Measurements from ENCODE around the gene ART4.

ART4 gene

GRCh38 chr12:14846042-14846587 is 2.8 kb upstream of the ART4 start:
- ChIA-PET CTCF (interaction anchor here (0.6 to 7.4 kb wide), 18 partner anchors 9 to 377 kb away, joined by 3 to 85 read pairs (median 3); partner anchors contain the start of gene RERG), POLR2A (no interaction called here)
- DNase-seq (ENCODE audit: extremely low spot score): no peak
- TF ChIP-seq, protein P1, sequence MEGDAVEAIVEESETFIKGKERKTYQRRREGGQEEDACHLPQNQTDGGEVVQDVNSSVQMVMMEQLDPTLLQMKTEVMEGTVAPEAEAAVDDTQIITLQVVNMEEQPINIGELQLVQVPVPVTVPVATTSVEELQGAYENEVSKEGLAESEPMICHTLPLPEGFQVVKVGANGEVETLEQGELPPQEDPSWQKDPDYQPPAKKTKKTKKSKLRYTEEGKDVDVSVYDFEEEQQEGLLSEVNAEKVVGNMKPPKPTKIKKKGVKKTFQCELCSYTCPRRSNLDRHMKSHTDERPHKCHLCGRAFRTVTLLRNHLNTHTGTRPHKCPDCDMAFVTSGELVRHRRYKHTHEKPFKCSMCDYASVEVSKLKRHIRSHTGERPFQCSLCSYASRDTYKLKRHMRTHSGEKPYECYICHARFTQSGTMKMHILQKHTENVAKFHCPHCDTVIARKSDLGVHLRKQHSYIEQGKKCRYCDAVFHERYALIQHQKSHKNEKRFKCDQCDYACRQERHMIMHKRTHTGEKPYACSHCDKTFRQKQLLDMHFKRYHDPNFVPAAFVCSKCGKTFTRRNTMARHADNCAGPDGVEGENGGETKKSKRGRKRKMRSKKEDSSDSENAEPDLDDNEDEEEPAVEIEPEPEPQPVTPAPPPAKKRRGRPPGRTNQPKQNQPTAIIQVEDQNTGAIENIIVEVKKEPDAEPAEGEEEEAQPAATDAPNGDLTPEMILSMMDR (IDR thresholded peaks at IDR 0.05; ENCODE audit: control extremely low read depth, extremely low read depth, low read depth, missing control alignments): no peak

DNA sequence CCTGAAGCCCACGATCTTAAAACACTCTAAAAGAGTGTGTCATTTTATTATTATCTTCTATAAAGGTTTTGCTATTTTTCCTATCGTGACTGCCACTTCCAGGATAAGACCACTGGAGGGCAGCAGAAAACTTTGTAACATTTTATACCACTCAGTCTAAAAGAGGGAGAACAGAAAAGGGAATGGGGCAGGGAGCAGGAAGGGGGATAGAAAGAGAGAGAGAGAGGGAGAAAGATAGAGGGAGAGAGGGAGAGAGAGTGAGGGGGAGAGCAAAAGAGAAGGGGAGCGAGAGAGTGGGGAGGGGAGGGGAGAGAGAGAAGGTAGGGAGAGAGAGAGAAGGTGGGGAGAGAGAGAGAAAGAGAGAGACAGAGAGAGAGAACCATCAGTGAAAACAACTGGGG is 2.0 kb upstream of the ART4 start:
- CTCF ChIA-PET: interaction anchor here (0.6 to 7.4 kb wide), 18 partner anchors 8 to 378 kb away, joined by 3 to 85 read pairs (median 3); partner anchors contain the start of gene RERG

DNA sequence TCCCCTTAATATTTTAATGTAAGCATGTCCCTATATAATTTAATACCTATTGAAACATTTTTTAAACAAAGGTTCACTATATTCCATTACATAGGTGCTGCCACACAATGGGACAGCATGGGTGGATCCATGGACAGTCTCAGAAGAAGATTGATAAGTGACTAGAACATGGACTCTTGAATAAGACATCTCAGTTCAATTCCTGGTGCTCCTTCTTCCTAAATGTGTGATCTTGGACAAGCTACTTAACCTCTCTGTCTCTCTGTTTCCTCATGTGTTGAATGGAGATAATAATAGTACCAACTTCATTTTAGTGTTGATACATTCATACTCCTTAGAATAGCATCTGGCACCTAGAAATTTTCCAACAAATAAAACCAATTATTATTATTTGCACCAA is 1.1 kb upstream of the ART4 start:
- TF ChIP-seq, protein P1 (IDR thresholded peaks at IDR 0.05; ENCODE audit: control extremely low read depth, extremely low read depth, low read depth, missing control alignments): no peak
- CTCF ChIA-PET: interaction anchor here (0.8 to 7.4 kb wide), 8 partner anchors 10 to 379 kb away, joined by 3 to 85 read pairs (median 4); partner anchors contain the start of gene RERG
- POLR2A ChIA-PET: no interaction called here
- DNase-seq (ENCODE audit: extremely low spot score): no peak

More for the DNA sequence above, 2.0 kb upstream of the ART4 start:
- TF ChIP-seq, protein P1 (IDR thresholded peaks at IDR 0.05; ENCODE audit: control extremely low read depth, extremely low read depth, low read depth, missing control alignments): peak; percentile 71
- peak; percentile 64 for DNase-seq (ENCODE audit: extremely low spot score)
- POLR2A ChIA-PET: no interaction called here

DNA sequence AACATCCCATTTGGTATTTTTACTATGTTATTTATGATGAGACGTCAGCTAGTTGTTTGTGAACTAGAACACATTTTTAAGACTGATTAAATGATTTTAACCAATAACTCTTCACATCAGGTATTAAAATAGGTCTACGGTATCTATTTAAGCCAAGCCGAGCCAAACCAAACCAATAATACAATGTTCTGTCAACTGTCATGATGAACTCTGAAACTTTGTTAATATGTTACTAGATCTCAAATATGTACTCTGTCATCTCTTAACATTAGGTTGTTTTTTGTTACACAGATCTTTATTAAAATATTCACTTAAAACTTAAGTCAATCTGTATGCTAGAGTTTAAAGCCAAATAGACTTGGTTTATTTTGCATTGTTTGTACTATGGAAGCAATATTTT is 1.0 kb downstream of the ART4 start:
- TF ChIP-seq, protein P1 (IDR thresholded peaks at IDR 0.05; ENCODE audit: control extremely low read depth, extremely low read depth, low read depth, missing control alignments): no peak
- CTCF ChIA-PET: interaction anchor here (7.4 kb wide), 1 partner anchor 154 kb away, joined by 85 read pairs; no protein-coding TSS in a partner anchor
- no peak for DNase-seq (ENCODE audit: extremely low spot score)
- POLR2A ChIA-PET: no interaction called here

DNA sequence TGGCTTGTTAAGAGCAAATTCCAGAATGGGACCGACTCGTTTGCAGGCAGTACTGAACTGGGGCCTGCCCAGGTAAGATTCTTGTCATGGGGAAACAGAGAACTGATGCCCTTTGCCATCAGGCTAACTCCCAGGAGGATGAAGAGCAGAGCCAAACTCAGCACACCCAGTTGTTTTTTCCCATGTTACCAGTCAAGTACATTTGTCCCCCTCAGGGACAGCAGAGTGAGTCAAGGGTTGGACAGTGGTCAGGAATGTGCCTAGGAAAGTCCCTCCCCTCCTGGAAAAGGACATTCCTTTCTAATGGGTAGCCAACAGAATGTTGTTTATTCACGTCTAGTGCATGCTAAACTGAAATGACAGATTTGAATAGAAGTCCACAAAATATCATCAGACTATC is 1.6 kb downstream of the ART4 start:
- CTCF ChIA-PET: no interaction called here
- TF ChIP-seq, protein P1 (IDR thresholded peaks at IDR 0.05; ENCODE audit: control extremely low read depth, extremely low read depth, low read depth, missing control alignments): no peak
- no peak for DNase-seq (ENCODE audit: extremely low spot score)
- POLR2A ChIA-PET: no interaction called here

DNA sequence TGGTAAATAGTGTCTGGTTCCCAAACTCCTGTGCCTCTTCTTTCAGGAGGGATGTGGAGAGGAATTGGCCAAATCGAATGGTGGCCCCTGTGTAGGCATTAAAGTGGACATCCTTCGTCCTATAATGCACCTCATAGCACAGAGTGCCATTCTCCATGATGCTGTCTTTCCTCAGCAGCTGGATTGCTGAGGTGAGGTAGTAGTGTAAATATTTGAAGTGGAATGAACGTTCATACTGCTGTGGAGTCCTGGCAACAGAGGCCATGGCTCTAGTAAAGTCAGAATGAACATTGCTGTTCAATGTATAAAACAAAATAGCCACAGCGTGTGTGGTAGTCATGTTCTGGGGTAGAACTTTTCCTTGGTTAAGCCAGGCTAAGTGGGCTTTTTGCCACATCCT is 2.7 kb downstream of the ART4 start:
- ChIA-PET CTCF (interaction anchor here (1.0 to 1.2 kb wide), 2 partner anchors 155 to 157 kb away, joined by 3 to 4 read pairs; no protein-coding TSS in a partner anchor), POLR2A (no interaction called here)
- TF ChIP-seq, protein P1 (IDR thresholded peaks at IDR 0.05; ENCODE audit: control extremely low read depth, extremely low read depth, low read depth, missing control alignments): no peak
- DNase-seq (ENCODE audit: extremely low spot score): no peak
